ENCODE data around the gene DUS1L. TPM values are rescaled to one million over a fixed set of nuclear protein-coding genes. Genes with fewer than 3 reads are reported as not detected.

Gene DUS1L
- total RNA-seq, 1 donor from 2014 or later = 97.1 TPM

DNA sequence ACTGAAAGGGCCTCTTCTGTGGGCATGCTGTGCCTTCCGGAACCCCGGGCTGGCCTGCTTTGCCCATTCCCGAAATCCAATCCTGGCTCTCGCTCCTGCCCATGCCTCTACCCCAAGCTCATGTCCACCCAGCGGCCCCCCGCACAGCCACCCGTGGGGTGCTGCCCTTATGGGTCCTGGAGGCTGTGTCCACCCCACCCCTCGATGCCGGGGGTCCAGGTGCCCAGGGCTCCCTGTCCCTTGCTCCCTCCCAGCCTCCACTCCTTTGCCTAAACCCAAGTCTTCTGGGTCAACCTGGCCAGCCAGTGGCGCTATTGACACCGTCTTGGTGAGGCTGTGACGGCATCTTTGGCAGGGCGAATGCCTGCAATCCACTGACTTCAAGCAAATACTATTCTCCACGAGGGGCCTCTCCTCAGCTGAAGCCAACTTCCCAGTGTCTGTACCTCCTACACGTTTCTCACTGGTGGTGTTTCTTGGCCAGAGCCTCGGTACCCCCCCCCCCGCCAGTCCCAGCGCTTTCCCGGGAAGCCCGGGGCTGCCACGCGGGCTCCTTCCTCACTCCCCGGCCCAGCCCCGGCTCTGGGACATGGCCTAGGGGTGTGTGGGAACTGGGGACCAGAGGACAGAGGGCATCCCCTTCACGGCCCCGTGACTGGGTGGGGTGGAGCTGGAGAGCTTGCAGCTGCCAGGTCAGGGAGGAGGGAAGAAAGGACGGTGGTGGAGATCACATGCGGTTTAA is 12.2 kb upstream of the DUS1L start:
- DNase-seq (ENCODE audit: low read depth) = no peak

DNA sequence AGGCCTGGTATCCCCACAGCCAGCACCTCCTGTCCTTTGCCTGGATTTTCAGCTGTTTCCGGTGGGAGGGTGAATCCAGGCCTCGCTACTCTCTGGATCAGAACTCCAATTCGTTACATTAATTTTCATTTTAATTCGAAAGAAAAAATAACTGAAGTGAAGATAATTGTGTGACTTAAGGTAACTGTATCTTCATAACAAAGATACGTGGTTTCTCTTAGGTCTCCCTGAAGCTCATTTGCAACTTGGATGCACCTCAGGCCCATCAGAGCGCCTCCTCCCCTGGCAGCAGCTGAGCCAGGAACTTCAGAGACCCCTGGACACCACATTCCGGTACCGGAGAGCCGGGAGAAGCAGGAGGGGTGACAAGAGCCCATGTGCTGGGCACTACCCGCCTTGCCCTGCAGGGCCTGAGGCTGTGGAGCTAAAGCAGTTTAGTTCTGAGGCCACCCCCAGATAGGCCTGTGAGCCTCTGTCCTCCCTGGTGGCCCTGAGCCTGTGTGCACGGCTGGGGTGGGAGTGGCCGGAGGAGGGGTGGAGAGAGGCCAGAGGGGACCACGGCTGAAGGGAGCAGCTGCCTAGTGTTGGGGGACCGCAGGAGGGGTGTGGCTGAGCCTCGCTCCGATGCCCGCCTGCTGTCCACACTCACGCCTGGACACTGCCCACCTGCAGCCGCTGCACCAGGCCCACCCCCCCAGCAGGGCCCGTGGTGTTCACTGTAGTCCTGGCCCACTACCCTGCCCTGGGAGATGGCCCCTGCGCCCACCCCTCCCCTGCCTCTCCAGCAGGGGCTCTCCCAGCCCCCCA is 11.4 kb upstream of the DUS1L start:
- peak; percentile 47 for DNase-seq (ENCODE audit: low read depth)

DNA sequence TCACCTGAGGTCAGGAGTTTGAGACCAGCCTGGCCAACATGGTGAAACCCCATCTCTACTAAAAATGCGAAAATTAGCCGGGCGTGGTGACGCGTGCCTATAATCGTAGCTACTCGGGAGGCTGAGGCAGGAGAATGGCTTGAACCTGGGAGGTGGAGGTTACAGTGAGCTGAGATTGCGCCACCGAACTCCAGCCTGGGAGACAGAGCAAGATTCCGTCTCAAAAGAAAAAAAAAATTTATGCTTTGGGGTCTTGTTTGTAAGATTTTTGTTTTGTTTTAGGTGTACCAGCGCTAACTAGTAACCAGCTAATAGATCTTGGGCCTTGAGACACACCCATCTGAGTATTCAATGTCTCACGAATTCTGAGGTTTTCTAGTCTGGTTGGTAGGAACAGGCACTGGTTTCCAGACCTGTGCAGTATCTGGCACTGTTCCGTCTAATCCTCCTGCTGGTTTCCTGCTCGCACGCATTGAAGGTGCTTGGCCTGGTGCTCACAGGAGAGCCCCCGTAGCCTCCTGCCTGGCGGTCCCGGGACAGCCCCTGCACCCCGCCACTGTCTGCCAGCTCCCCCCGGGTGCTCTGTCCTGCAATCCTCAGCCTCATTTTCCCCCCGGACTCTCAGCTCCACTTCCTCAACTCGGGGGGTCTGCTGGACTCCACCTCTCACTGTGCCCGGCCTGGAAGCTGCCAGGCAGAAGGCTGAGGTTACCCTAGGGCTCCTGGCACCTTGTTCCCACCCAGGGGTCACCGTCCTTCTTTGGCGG is 10.6 kb upstream of the DUS1L start:
- no peak for DNase-seq (ENCODE audit: low read depth)

DNA sequence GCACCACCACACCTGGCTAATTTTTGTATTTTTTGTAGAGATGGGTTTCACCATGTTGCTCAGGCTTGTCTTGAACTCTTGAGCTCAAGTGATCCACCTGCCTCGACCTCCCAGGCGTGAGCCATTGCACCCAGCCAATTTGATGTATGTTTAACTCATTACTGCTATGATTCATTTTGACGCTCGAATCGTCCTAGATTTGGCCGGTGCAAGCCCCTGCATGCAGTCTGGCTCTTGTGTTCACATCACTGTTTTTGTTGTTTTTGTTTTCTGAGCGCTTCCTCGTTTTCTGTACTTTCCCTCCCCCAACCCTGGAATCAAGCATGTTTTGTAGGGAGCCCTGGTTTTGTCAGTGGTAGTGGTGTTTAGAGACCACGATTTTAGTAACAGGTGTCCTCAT is 7.8 kb upstream of the DUS1L start:
- no peak for DNase-seq (ENCODE audit: low read depth)

DNA sequence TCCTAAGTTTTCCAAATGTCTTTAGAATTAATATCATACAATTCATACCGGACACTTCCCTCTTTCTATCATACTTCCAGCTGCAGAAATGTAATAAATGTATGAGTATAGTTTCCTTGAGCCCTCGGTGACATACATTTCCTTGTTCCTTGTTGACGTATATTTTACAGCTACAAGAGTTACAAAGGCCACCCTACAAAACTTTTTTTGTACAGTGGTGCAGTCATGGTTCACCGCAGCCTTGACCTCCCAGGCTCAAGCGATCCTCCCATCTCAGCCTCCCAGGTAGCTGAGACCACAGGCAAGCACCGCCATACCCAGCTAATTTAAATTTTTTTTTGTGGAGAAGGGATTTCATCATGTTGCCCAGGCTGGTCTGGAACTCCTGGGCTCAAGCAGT is 7.2 kb upstream of the DUS1L start:
- no peak for DNase-seq (ENCODE audit: low read depth)

DNA sequence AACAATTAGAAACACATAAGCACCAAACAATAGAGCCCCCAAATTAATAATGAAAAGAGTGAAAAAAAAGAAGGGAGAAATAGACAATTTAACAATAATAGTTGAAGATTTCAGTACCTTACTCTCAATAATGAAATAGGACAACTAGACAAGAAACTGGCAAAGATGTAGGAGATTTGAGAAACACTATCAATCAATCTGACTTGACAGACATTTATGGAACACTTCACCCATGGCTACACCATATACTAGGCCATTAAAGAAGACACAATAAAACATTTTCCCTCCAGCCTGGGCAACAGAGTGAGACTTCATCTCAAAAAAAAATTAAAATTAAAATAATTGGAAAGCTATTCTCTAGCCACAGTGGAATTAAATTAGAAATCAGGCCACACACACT is 5.0 kb upstream of the DUS1L start:
- no peak for DNase-seq (ENCODE audit: low read depth)

DNA sequence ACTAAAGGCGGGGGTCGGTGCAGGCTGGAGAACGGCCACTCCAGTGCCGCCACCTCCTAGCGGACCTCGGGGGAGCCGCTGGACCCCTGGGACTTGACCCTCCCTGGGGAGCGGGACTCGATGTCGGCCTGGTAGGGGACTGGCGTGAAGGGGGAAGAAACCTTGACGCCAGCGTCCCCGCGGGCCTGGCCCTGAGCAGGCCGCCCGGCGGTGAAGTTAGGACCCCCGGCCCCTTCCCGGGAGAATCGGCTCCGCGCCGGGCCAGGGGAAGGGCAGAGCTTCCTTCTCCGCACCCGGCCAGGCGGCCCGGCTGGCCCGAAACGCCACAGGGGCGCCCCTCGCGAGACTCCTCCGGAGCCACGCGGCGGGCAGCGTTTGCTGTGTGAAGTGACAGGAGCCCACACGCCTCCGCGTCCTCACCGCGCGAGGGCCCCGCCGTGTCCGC is 389 bp downstream of the DUS1L start:
- peak; percentile 29 for DNase-seq (ENCODE audit: low read depth)

DNA sequence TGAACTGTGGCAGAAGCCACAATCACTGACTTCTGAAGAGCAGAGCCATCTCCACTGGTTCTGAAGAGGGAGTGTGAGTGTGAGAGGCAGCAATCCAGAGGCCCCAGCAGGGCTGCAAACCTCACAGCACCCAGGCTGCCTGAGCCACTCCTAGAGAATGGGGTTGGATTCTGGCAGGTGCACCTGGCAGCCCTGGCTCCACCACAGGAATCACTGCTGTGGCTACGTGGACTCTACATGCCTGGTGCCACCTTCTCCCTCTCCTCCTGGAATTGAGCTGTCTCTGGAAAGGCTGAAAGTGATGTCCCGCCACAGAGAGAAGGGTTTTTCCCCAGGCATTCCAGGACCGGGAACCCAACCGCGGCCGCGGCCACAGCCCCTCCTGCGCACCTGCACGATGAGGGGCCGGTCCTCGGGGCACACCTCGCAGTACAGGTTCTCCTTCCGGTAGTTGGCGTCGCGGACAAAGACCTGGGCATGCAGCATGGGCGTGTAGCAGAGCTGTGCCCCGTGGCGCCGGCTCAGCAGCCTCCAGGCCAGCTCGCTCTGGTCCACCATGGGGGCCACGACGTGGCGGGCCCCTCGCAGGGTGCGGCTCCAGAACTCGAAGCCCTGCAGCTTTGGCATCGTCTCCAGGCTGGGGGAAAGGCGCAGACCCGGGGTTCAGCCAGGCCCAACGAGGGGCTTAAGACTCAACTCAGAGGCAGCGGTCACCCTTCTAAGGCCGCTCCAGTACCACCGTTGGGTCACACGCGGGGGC is 991 bp downstream of the DUS1L start:
- no peak for DNase-seq (ENCODE audit: low read depth)

DNA sequence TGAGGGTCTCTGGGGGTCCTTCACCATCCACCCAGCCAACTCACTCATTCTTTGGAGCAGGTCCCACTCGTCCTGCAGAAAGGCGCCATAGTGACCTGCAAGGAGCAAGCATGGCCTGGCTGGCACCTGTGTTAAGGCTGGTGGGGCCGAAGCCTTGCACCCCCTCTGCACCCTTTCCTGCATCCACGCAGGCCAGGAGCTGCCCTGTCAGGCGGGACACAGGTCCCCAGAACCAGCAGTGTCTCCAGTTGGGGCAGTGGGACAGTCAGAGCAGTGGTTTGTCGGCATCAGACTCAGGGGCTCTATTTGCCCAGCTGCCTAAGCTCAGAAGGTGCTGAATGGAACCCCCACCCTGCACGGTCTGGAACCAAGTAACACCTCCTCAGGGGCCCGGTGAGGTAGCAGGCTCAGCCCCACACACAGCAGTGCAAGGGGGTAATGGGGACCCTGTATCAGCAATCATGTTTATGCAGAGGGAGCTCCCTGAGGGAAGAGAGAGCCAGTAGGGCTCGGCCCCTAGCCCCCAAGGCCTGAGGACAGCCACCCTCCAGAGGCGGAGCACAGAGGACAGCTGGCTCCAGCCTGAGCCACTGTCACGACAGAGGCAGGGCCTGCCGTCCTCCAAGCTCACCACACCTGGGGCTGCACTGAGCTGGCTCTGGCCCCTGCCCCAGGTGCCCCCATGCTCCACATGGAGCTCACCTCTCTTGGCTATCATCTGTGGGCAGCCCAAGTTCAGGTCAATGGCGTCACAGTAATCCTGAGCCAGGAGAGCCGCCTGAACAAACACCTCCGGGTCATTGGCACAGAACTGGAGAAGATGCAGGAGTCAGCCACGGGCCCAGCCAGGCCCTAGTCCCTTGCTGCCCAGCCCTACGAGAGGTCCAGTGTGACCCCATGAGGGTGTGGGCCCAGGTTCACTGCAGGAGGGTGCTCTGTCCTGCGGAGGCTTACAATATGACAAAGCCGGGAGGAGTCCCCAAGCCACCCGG is 1.9 kb downstream of the DUS1L start:
- DNase-seq (ENCODE audit: low read depth) = no peak

DNA sequence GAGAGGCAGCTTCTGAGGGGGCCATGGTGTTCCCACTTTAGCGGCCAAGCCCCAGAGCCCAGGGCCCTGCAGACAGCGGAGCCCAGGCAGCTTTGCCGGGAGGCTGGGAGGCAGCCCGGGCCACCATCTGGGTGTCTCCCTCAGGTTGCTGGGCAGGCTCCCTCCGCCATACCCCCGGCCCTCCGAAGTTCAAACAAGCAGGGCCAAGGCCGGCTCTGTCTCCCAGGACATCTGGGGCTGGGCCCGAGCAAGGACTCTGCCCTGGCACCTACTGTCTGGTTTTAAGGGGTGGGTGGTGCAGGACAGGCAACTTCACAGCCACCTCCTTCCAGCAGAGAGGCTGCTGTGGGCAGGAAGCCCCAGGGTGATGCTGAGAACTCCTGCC is 2.6 kb downstream of the DUS1L start:
- DNase-seq (ENCODE audit: low read depth) = no peak

DNA sequence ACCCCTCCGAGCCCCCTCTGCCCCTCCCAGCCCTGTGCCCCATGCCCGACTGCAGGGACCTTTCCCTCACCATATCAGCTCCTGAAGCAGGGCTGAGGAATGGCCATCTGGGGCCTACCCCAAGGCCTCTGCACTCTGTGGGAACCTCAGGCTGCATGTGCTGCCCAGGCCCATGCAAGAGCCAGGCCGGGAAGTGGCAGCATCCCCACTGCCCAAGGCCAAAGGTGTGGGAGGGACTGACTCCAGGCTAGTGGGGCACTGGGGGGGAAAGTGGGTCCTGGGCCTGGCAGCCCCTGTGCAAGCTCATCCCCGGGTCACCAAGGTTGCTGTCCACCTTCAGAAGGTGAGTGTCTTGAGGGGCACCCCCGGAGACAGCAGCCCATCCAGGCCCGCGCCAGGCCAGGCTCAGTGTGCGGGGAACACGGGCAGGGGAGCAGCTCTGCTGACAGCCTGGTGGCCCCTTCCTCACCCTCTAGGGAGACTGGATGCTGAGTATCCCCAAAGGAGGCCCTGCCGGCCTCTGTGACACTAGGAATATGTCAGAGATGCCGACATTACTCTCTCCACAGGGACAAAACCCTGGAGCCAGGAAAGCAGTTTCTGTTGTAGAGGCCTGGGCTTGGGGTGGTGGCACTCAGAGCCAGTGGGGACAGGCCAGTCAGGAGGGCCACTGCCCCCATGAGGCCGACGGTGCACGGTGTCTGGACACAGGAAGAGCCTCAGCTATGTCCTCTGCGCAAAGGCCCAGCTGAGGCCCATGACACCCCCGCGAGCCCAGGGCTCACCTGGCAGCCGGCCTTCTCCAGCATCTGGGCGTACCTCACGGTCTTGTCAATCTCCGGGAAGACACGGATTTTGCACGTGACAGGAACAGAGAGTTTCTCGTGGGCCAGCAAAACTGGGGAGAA is 3.3 kb downstream of the DUS1L start:
- no peak for DNase-seq (ENCODE audit: low read depth)

DNA sequence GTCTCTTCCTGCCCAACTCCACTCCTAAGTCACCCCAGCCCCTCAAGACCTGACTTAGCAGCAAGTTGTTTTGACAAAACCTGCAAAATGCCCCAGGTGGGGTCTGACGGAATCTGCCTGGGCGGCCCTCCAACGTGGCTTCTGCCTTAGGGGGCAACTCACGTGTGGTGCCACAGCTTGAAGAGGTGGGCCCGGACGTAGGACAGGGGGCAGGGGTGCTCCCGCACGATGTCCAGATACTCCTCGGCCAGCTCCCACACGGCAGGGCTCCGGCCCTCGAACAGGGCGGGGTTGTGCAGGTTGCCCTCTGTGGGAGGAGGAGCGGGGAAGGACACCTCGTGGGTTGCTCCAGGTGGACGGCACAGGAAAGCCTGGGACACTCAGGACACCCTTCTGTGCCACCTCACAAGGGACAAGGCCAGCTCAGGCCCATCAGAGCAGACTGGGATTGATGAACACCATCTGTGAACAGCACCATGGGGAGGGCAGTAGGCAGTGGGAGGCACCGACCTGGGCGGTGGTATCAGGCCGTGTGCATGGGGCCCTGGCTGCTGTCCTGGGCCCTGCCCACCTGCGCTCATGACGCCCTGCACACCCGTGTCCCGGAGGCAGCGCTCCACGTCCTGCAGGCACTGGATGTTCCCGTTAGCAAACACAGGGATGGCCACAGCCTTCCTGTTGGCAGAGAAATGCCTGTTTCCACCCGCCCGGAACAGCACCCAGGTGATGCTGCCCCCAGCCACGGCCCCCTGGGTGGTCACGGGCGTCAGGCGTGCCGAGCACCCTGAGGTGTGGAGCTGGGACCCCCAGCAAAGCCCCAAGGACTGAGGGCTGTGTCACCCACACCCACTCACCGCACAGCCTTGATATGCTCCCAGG is 4.3 kb downstream of the DUS1L start:
- no peak for DNase-seq (ENCODE audit: low read depth)

DNA sequence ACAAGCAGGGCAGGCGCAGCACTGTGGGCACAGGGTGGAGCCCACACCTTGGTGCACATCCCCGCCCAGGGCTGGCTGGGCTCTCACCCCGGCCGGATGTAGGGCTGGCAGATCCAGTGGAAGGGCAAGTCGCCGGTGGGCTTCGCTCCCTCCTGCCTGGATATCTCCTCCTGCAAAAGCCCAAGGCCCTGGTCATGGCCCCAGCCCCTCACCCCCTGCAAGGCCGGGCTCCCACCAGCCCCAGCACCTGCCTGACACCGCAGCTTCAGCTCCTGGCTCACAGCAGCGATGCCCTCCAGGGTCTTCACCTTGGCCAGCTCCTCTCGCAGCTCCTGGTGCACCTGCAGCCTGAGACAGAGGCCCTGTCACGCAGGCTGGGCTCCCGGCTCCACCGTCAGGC is 5.0 kb downstream of the DUS1L start:
- DNase-seq (ENCODE audit: low read depth) = no peak

DNA sequence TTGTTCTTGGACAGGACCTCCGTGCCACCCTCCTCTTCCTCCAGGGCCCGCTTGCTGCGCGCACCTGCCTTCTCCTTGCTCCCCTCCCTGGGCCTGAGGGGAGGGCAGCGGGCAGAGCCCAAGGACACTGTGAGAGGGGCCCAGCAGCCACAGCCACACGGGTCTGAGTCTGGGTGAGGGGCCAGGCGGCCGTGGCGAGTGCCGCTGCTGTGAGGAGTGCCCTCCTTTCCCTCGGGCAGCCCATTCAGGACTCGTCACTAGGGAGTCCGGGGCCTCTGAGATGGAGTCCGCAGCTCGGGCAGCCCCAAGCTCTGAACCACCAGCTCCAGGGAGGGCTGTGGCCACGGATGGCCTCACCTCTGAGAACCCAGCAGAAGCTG is 5.6 kb downstream of the DUS1L start:
- no peak for DNase-seq (ENCODE audit: low read depth)

DNA sequence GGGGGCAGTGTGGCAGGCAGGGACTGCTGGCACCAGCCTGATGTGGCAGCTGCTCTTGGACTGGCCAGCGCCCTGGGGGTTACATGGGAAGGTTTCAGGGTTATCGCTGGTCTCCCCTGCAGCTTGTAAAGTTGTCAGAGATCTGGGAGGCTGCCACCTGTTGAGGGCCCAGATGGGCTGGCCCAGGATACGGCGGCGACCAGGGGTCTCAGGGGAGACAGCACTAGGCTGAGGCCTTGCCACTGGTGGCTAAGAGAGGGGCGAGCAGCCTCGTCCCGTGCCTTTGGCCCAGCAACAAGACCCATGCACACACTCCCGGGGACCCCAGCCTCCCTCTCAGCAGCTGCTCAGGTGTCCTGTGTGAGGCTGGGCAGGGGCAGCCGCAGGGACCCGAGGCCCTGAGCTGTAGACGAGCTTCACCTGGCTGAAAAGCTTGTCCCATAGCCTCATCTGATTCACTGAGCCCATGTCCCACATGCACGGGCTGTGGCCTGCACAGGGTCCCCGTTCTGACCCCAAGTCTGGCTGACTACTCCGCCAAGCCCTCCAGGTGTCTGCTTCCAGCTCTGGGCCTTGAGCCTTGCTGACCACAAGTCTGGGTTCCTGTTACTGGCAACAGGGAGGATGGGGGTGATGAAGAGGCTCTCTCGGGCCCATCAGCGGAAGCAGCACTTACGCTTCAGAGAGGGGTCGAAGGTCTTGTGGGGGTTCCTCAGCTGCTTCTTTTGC is 6.2 kb downstream of the DUS1L start:
- DNase-seq (ENCODE audit: low read depth) = peak; percentile 48

DNA sequence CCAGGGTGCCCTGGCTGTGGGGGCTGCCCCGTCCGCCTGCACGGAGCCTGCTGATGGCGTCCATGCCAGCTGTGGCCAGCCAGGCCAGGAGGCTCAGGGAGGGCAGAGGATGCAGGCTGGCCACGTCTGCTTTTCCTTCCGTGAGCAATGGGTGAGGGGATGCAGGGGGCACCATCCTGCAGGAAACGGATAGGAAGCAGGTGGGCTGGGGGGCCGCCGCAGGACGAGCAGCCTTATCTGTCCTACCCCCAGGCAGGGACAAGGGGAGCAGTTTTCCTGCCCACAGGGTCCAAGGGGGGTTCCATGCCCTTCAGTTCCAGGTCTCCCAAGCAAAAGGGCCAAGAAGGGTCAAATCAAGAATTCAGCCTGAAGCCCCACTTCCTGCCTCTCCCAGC is 6.8 kb downstream of the DUS1L start:
- no peak for DNase-seq (ENCODE audit: low read depth)

DNA sequence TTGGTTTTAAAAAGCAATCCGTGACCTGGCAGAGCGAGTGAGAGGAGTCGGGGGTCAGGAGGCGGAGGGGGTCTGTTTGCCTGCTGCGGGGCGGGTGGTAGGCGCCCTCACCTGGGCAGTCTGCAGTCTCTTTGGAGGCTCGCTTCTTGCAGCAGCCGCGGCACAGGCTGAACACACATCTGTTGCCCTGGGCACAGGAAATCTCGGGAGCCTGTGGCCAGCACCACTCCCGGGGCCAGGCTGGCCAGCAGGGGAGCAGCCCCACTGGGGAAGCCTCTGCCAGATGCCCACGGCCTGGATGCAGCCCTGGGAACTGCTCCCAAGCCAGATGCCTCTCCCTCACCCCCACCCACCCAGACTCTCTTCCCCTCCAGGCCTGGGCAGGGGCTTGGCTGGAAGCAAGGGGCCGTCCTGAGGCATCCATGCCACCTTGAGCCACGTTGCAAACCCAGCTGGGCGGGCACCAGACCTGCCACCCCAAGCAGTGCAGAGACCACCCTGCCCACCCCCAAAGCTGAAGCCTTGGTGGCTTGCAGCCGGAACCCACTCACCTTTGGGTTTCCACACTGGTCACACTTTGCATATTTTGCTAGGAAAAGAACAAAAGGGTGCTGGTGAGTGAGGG is 7.3 kb downstream of the DUS1L start:
- DNase-seq (ENCODE audit: low read depth) = no peak
